GM12878 (cell line): Measurements from ENCODE around the gene ZNF511. TPM values are rescaled to one million over a fixed set of nuclear protein-coding genes. Genes with fewer than 3 reads are reported as not detected.

Source experiments
- ATAC-seq: fragments of 200-7000 bp; cut with Tn5 transposase; 3 replicates; pipeline ENCODE4 v1.9.1; 2020; ENCODE audit warnings: mild to moderate bottlenecking, moderate library complexity
- BruUV-seq: library from RNA; stranded (reverse); fragments of 400-500 nt; replicated peaks from 2 replicates; lab custom pipeline; 2021; lab: Mats Ljungman, UMichigan
- CTCF ChIA-PET: fragments of 300-600 bp; sonication (Branson Sonifier 250); formaldehyde crosslinking; extraction: SDS; loops from one replicate; lab custom pipeline; 2021; ENCODE audit warnings: inconsistent platforms; lab: Yijun Ruan, JAX
- POLR2A ChIA-PET: fragments of 350-600 bp; formaldehyde crosslinking; extraction: SDS; loops from one replicate; lab custom pipeline; 2021; ENCODE audit warnings: inconsistent platforms; lab: Charles Lee
- RAD21 ChIA-PET: fragments of 300-600 bp; sonication (Branson Sonifier 250); formaldehyde crosslinking; loops from one replicate; lab custom pipeline; 2023; ENCODE audit warnings: antibody characterized with exemption; ENCODE audit not compliant: unreplicated experiment; lab: Charles Lee
- SMC1A ChIA-PET: fragments of 300-600 bp; sonication (Branson Sonifier 250); formaldehyde crosslinking; loops from one replicate; lab custom pipeline; 2023; ENCODE audit not compliant: unreplicated experiment, uncharacterized antibody; lab: Charles Lee
- DNase-seq: peaks from one replicate; pipeline ENCODE4 v3.0.0-alpha.2; 2011; ENCODE audit warnings: low read depth, low spot score
- FAIRE-seq: peaks from 3 replicates; lab custom pipeline; 2011; peaks lifted over from hg19 to GRCh38; lab: Jason Lieb, UNC
- H2AFZ ChIP-seq: 2 replicates; pipeline ENCODE4 v1.6.0; 2011; ENCODE audit warnings: low read depth, low read length, control low read depth; ENCODE audit not compliant: control insufficient read depth
- H3K27ac ChIP-seq: 2 replicates; pipeline ENCODE4 v1.5.1; 2011; ENCODE audit warnings: control low read depth; ENCODE audit not compliant: control insufficient read depth, insufficient read depth
- H3K27me3 ChIP-seq, 2 experiments: replicated peaks in 1 of 2; 2 replicates each; pipeline versions ENCODE4 v1.6.0 to v1.6.1; 2011; ENCODE audit warnings: low read length in 1 of 2; ENCODE audit not compliant: control insufficient read depth in 2 of 2, insufficient read depth in 2 of 2
- H3K36me3 ChIP-seq, 2 experiments: 2 replicates each; pipeline ENCODE4 v1.5.1; 2011; ENCODE audit warnings: low read length in 1 of 2; ENCODE audit not compliant: control insufficient read depth in 2 of 2, insufficient read depth in 2 of 2
- H3K4me1 ChIP-seq: 2 replicates; pipeline ENCODE4 v1.6.1; 2011; ENCODE audit warnings: mild to moderate bottlenecking, low read length, moderate library complexity, mixed read lengths; ENCODE audit not compliant: control insufficient read depth, insufficient read depth
- H3K4me2 ChIP-seq: 2 replicates; pipeline ENCODE4 v1.6.0; 2011; ENCODE audit warnings: control low read depth; ENCODE audit not compliant: control insufficient read depth, insufficient read depth
- H3K4me3 ChIP-seq: fragments of 200-600 bp; sonication (generic); 2 replicates; pipeline ENCODE4 v1.5.1; 2016
- H3K79me2 ChIP-seq: 2 replicates; pipeline ENCODE4 v1.6.0; 2011; ENCODE audit warnings: low read length; ENCODE audit not compliant: control insufficient read depth, insufficient read depth
- H3K9ac ChIP-seq: 2 replicates; pipeline ENCODE4 v1.8.0; 2011; ENCODE audit warnings: low read length, control low read depth, mixed read lengths; ENCODE audit not compliant: control insufficient read depth, insufficient read depth
- H3K9me3 ChIP-seq: replicated peaks from 3 replicates; pipeline ENCODE4 v1.5.1; 2011; ENCODE audit warnings: mild to moderate bottlenecking, low read length; ENCODE audit not compliant: control insufficient read depth, insufficient read depth
- H4K20me1 ChIP-seq: 2 replicates; pipeline ENCODE4 v1.6.0; 2011; ENCODE audit not compliant: control insufficient read depth, insufficient read depth
- ATF7 ChIP-seq: fragments of 450-650 bp; IDR thresholded peaks from 2 replicates; pipeline ENCODE4 v1.6.1; 2016; ENCODE audit warnings: low read depth, mild to moderate bottlenecking
- CBFB ChIP-seq: IDR thresholded peaks from 2 replicates; pipeline ENCODE4 v1.6.1; 2016; ENCODE audit warnings: antibody characterized with exemption, low read depth
- CHD1 ChIP-seq: IDR thresholded peaks from 2 replicates; pipeline ENCODE4 v1.6.1; 2012; ENCODE audit warnings: low read depth, low read length, improper control_type of control experiment
- E4F1 ChIP-seq: fragments of 450-650 bp; IDR thresholded peaks from 2 replicates; pipeline ENCODE4 v1.6.1; 2018; ENCODE audit warnings: borderline replicate concordance, mild to moderate bottlenecking; ENCODE audit not compliant: partially characterized antibody
- EZH2 ChIP-seq: IDR thresholded peaks from 2 replicates; pipeline ENCODE4 v1.6.1; 2012; ENCODE audit warnings: low read depth, mild to moderate bottlenecking, control low read depth, inconsistent platforms, low read length, borderline replicate concordance; ENCODE audit not compliant: control insufficient read depth
- NFYB ChIP-seq: IDR thresholded peaks from 2 replicates; pipeline ENCODE4 v1.6.1; 2011; ENCODE audit warnings: low read depth, mild to moderate bottlenecking, low read length, improper control_type of control experiment, moderate library complexity; ENCODE audit not compliant: insufficient read depth
- NR2C2 ChIP-seq: IDR thresholded peaks from 2 replicates; pipeline ENCODE4 v1.6.1; 2011; ENCODE audit warnings: borderline replicate concordance, low read depth; ENCODE audit not compliant: control insufficient read depth, insufficient read length
- POLR2A ChIP-seq: IDR thresholded peaks from 2 replicates; pipeline ENCODE4 v1.6.1; 2011; ENCODE audit warnings: low read depth, mild to moderate bottlenecking, low read length
- RCOR1 ChIP-seq: conservative IDR thresholded peaks from 2 replicates; pipeline ENCODE4 v1.6.1; 2012; ENCODE audit warnings: low read depth, low read length, improper control_type of control experiment
- USF2 ChIP-seq: IDR thresholded peaks from 2 replicates; pipeline ENCODE4 v1.6.1; 2011; ENCODE audit warnings: low read depth, low read length, improper control_type of control experiment, borderline replicate concordance
- WGBS: methylation state at CpG from one replicate; pipeline ENCODE4 v1.1.6; 2016; ENCODE audit warnings: low lambda C conversion rate; ENCODE audit not compliant: insufficient replicate concordance, insufficient coverage; ENCODE audit errors: missing lambda C conversion rate; 5-methylcytosine and 5-hydroxymethylcytosine counted together
- in situ Hi-C: fragments of 300-500 bp; cut with MboI; formaldehyde crosslinking; loops from 9 replicates; pipeline ENCODE4 v1.14.3; 2018; ENCODE audit warnings: mixed read lengths
- intact Hi-C: fragments of 100-400 bp; cut with micrococcal nuclease; formaldehyde crosslinking; loops from one replicate; pipeline ENCODE4 v1.14.2; 2022; ENCODE audit not compliant: unreplicated experiment
- polyA plus RNA-seq, 11 experiments: library from polyadenylated mRNA; depleted of rRNA in 4 of 11; unstranded in 6 of 11; stranded (reverse) in 5 of 11; fragments of >200 nt; fragmentation: Nextera tagmentation in 4 of 11; fragmentation: Illumina TruSeq in 1 of 11; extraction: Ambion mirVana in 4 of 11; extraction: Trizol in 1 of 11; gene quantifications; 1 replicate in 1 of 11; 2 replicates in 10 of 11; pipeline versions ENCODE4 v1.2.1 to v1.2.3, GENCODE V29; 2011 to 2016; ENCODE audit warnings: inconsistent platforms in 2 of 11, missing spikeins in 2 of 11, low read depth in 1 of 11
- total RNA-seq, 4 experiments: library from RNA; depleted of rRNA in 3 of 4; stranded (reverse); fragments of >200 nt in 3 of 4; fragmentation: Illumina TruSeq in 1 of 4; extraction: Trizol in 1 of 4; gene quantifications; 2 replicates each; pipeline versions ENCODE4 v1.2.1 to v1.2.3, GENCODE V29; 2013 to 2021

The ZNF511 gene
- total and polyA plus RNA-seq, 10 of the 15 experiments (the other 5 are each of a cell fraction or from before 2014, with no cell fraction given): 0.58 to 110 (median 32.0) TPM

- Histone ChIP-seq H3K27me3 (no peaks in the 10 kb centered on the region), H3K27ac (no peak overlapping the region), H3K9me3 (no peaks in the 10 kb centered on the region), H3K36me3 (peaks cover 8 to 21% of the 10 kb centered on the region in 2 experiments), H3K4me3 (no peak overlapping the region), H2AFZ (no peak overlapping the region), H3K79me2 (no peaks in the 10 kb centered on the region), H4K20me1 (no peaks in the 10 kb centered on the region), H3K9ac (no peak overlapping the region), H3K4me2 (no peak overlapping the region), H3K4me1 (peaks cover 22% of the 10 kb centered on the region)
- no peak for FAIRE-seq
- BruUV-seq: no TSS peak
- intact Hi-C loops: no loop called here
- in situ Hi-C loops: no loop called here
- POLR2A ChIA-PET: no interaction called here
- WGBS: 90% methylated on average over 38 of the region's 38 CpGs
- no peak for TF ChIP-seq EZH2
- ATAC-seq: no peak
- CTCF ChIA-PET: interaction anchor here (0.5 kb wide), 1 partner anchor 17 kb away, joined by 3 read pairs; no protein-coding TSS in a partner anchor
- no peak for DNase-seq
- RAD21 ChIA-PET: no interaction called here
- SMC1A ChIA-PET: no interaction called here
These were observed 26.9 kb upstream of the ZNF511 start for GRCh38 chr10:133281628-133282372.

- peaks cover 12% of the 10 kb centered on the region for H3K4me1 ChIP-seq
- CTCF ChIA-PET: no interaction called here
- intact Hi-C loops: no loop called here
- H3K27me3 ChIP-seq: no peaks in the 10 kb centered on the region
- H3K9me3 ChIP-seq: no peaks in the 10 kb centered on the region
- H3K4me2 ChIP-seq: no peak overlapping the region
- no peak overlapping the region for H3K9ac ChIP-seq
- RAD21 ChIA-PET: no interaction called here
- H3K36me3 ChIP-seq: peaks cover 8 to 21% of the 10 kb centered on the region in 2 experiments
- BruUV-seq: no TSS peak
- FAIRE-seq: no peak
- H3K79me2 ChIP-seq: no peaks in the 10 kb centered on the region
- no peak overlapping the region for H3K4me3 ChIP-seq
- SMC1A ChIA-PET: no interaction called here
- ATAC-seq: no peak
- in situ Hi-C loops: no loop called here
- POLR2A ChIA-PET: no interaction called here
- 89% methylated on average over 24 of the region's 24 CpGs for WGBS
- H4K20me1 ChIP-seq: no peaks in the 10 kb centered on the region
- H3K27ac ChIP-seq: no peak overlapping the region
- no peak overlapping the region for H2AFZ ChIP-seq
- no peak for DNase-seq
- TF ChIP-seq CBFB: no peak
- no peak for TF ChIP-seq CHD1
- TF ChIP-seq RCOR1: no peak
- TF ChIP-seq POLR2A: no peak
- TF ChIP-seq NFYB: no peak
- TF ChIP-seq NR2C2: no peak
- no peak for TF ChIP-seq ATF7
- no peak for TF ChIP-seq E4F1
- no peak for TF ChIP-seq USF2
These were observed 25.8 kb upstream of the ZNF511 start for GRCh38 chr10:133282846-133283390.
